Neural cell (in vitro differentiated cells): ENCODE measurements around the gene REG1B. TPM values are rescaled to one million over a fixed set of nuclear protein-coding genes. Genes with fewer than 3 reads are reported as not detected.

Experiments
- H2AFZ ChIP-seq: fragments of 200-600, 300-800 bp; sonication (generic), shearing (Covaris generic); 2 replicates; pipeline ENCODE4 v1.6.0; 2014; ENCODE audit warnings: low read depth, mild to moderate bottlenecking, antibody characterized with exemption, low read length, moderate library complexity
- H3F3A ChIP-seq: fragments of 200-600 bp; shearing (Covaris generic); 2 replicates; pipeline ENCODE4 v1.6.1; 2016; ENCODE audit warnings: mild to moderate bottlenecking, moderate library complexity, mixed read lengths, antibody characterized with exemption, low read length; ENCODE audit not compliant: insufficient read depth, poor library complexity, severe bottlenecking
- H3K27ac ChIP-seq: fragments of 200-600, 300-800 bp; sonication (generic), shearing (Covaris generic); 2 replicates; pipeline ENCODE4 v1.5.1; 2014; ENCODE audit warnings: mild to moderate bottlenecking, low read length, moderate library complexity
- H3K27me3 ChIP-seq: fragments of 300-800, 200-600 bp; sonication (generic), shearing (Covaris generic); 2 replicates; pipeline ENCODE4 v1.6.0; 2014; ENCODE audit warnings: mild to moderate bottlenecking, low read depth, low read length, moderate library complexity; ENCODE audit not compliant: insufficient read depth
- H3K36me3 ChIP-seq: fragments of 300-800, 200-600 bp; sonication (generic), shearing (Covaris generic); 2 replicates; pipeline ENCODE4 v1.5.1; 2014; ENCODE audit warnings: mild to moderate bottlenecking, antibody characterized with exemption, low read length, moderate library complexity; ENCODE audit not compliant: insufficient read depth
- H3K4me2 ChIP-seq: fragments of 300-800, 200-600 bp; sonication (generic), shearing (Covaris generic); 2 replicates; pipeline ENCODE4 v1.6.0; 2014; ENCODE audit warnings: mild to moderate bottlenecking, low read length
- H3K4me3 ChIP-seq: fragments of 300-800, 200-600 bp; sonication (generic), shearing (Covaris generic); 2 replicates; pipeline ENCODE4 v1.5.1; 2014; ENCODE audit warnings: mild to moderate bottlenecking, low read length, moderate library complexity
- H3K79me2 ChIP-seq: fragments of 200-600 bp; shearing (Covaris generic); replicated peaks from 2 replicates; pipeline ENCODE4 v1.6.0; 2014; ENCODE audit warnings: mild to moderate bottlenecking, low read length, moderate library complexity; ENCODE audit not compliant: insufficient read depth
- H3K9ac ChIP-seq: fragments of 300-800, 200-600 bp; sonication (generic), shearing (Covaris generic); 2 replicates; pipeline ENCODE4 v1.6.1; 2016; ENCODE audit warnings: mild to moderate bottlenecking, low read length, mixed read lengths
- H3K9me2 ChIP-seq: fragments of 200-600 bp; shearing (Covaris generic); 2 replicates; pipeline ENCODE4 v1.6.1; 2016; ENCODE audit warnings: mild to moderate bottlenecking, low read length, mixed read lengths; ENCODE audit not compliant: insufficient read depth
- H3K9me3 ChIP-seq: fragments of 200-600, 300-800 bp; sonication (generic), shearing (Covaris generic); 2 replicates; pipeline ENCODE4 v1.6.1; 2016; ENCODE audit warnings: mild to moderate bottlenecking, mixed run types, low read length, moderate library complexity, mixed read lengths
- H4K20me1 ChIP-seq: fragments of 200-600 bp; shearing (Covaris generic); 2 replicates; pipeline ENCODE4 v1.6.1; 2016; ENCODE audit warnings: mild to moderate bottlenecking, mixed run types; ENCODE audit not compliant: insufficient read depth
- EP300 ChIP-seq: fragments of 450-650 bp; conservative IDR thresholded peaks from 2 replicates; pipeline ENCODE4 v1.6.1; 2014; ENCODE audit warnings: antibody characterized with exemption, mild to moderate bottlenecking, moderate library complexity; ENCODE audit not compliant: poor library complexity, severe bottlenecking
- EZH2 ChIP-seq: fragments of 200-600, 300-800 bp; shearing (Covaris generic), sonication (generic); IDR thresholded peaks from 2 replicates; pipeline ENCODE4 v1.6.1; 2014; ENCODE audit warnings: antibody characterized with exemption, low read length, borderline replicate concordance, mild to moderate bottlenecking; ENCODE audit not compliant: insufficient read depth, poor library complexity, severe bottlenecking
- MXI1 ChIP-seq: fragments of 450-650 bp; conservative IDR thresholded peaks from 2 replicates; pipeline ENCODE4 v1.6.1; 2014; ENCODE audit warnings: antibody characterized with exemption, mild to moderate bottlenecking; ENCODE audit not compliant: poor library complexity, severe bottlenecking
- POLR2AphosphoS5 ChIP-seq: IDR thresholded peaks from 2 replicates; pipeline ENCODE4 v1.6.1; 2012
- RAD21 ChIP-seq: fragments of 450-650 bp; conservative IDR thresholded peaks from 2 replicates; pipeline ENCODE4 v1.6.1; 2014; ENCODE audit warnings: antibody characterized with exemption, mild to moderate bottlenecking, moderate library complexity
- SMC3 ChIP-seq: fragments of 450-650 bp; conservative IDR thresholded peaks from 2 replicates; pipeline ENCODE4 v1.6.1; 2014; ENCODE audit warnings: antibody characterized with exemption, mild to moderate bottlenecking, moderate library complexity; ENCODE audit not compliant: poor library complexity
- TAF1 ChIP-seq: IDR thresholded peaks from 2 replicates; pipeline ENCODE4 v1.6.1; 2012; ENCODE audit warnings: low read depth
- polyA plus RNA-seq: library from polyadenylated mRNA; depleted of rRNA; stranded (reverse); fragments of >200 nt; gene quantifications from 2 replicates; pipeline ENCODE4 v1.2.3, GENCODE V29; 2014
- TF ChIP-seq, protein P1 (sequence below): IDR thresholded peaks from 2 replicates; pipeline ENCODE4 v1.6.1; 2012; ENCODE audit warnings: borderline replicate concordance
- TF ChIP-seq, protein P2 (sequence below): fragments of 450-650 bp; IDR thresholded peaks from 2 replicates; pipeline ENCODE4 v1.5.1; 2014; ENCODE audit warnings: antibody characterized with exemption, mild to moderate bottlenecking, moderate library complexity; ENCODE audit not compliant: poor library complexity, severe bottlenecking

REG1B gene
- polyA plus RNA-seq, 1 donor from 2014 or later = not detected

DNA sequence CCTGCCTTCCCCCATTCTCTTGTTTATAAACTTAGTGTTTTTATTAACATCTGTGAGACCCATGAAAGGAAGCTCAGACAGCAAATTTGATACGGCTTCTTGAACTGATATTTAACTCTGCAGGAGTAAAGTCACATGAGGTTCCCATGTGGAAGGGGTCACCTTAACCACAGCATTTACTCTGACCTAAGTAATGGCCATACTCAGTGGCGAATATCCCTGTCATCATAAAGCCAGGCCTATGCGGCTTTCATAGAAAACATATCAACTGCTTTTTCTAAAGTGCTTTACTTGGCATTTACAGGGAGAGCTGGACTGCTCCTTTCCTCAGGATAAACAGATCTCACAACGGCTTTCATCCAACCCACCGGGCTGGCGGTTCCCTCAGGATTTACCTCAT, 41.5 kb upstream of the REG1B start:
- no peaks in the 10 kb centered on the region for H3F3A ChIP-seq

DNA sequence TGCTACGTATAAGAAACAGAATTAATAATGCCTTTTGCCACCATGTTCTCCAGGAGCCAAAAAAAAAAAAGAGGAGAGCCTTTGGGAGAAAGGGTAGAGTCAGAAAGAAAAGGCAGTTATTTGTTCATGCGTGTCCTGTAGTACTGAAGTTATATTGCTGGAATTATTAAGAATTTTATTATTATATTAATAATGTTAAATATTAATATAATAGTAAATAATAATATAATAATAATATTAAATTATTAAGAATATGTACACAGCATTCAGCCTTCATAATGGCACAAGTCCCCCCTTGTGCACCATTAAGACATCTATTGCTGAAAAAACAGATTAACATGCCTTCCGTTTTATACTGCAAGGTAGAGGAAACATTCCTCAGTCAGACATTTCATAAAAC, 40.6 kb upstream of the REG1B start:
- Histone ChIP-seq H2AFZ (no peak overlapping the region), H3K36me3 (no peaks in the 10 kb centered on the region), H3K4me2 (no peak overlapping the region), H4K20me1 (no peaks in the 10 kb centered on the region), H3K4me3 (no peak overlapping the region), H3K9me3 (no peaks in the 10 kb centered on the region), H3K79me2 (no peaks in the 10 kb centered on the region), H3K9ac (no peak overlapping the region), H3F3A (no peaks in the 10 kb centered on the region), H3K27me3 (no peaks in the 10 kb centered on the region), H3K27ac (no peak overlapping the region), H3K9me2 (no peaks in the 10 kb centered on the region)
- TF ChIP-seq RAD21 (no peak), MXI1 (no peak), POLR2AphosphoS5 (no peak), TAF1 (no peak), EP300 (no peak), SMC3 (no peak), EZH2 (no peak)
- TF ChIP-seq, protein P1, sequence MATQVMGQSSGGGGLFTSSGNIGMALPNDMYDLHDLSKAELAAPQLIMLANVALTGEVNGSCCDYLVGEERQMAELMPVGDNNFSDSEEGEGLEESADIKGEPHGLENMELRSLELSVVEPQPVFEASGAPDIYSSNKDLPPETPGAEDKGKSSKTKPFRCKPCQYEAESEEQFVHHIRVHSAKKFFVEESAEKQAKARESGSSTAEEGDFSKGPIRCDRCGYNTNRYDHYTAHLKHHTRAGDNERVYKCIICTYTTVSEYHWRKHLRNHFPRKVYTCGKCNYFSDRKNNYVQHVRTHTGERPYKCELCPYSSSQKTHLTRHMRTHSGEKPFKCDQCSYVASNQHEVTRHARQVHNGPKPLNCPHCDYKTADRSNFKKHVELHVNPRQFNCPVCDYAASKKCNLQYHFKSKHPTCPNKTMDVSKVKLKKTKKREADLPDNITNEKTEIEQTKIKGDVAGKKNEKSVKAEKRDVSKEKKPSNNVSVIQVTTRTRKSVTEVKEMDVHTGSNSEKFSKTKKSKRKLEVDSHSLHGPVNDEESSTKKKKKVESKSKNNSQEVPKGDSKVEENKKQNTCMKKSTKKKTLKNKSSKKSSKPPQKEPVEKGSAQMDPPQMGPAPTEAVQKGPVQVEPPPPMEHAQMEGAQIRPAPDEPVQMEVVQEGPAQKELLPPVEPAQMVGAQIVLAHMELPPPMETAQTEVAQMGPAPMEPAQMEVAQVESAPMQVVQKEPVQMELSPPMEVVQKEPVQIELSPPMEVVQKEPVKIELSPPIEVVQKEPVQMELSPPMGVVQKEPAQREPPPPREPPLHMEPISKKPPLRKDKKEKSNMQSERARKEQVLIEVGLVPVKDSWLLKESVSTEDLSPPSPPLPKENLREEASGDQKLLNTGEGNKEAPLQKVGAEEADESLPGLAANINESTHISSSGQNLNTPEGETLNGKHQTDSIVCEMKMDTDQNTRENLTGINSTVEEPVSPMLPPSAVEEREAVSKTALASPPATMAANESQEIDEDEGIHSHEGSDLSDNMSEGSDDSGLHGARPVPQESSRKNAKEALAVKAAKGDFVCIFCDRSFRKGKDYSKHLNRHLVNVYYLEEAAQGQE = no peak
- TF ChIP-seq, protein P2, sequence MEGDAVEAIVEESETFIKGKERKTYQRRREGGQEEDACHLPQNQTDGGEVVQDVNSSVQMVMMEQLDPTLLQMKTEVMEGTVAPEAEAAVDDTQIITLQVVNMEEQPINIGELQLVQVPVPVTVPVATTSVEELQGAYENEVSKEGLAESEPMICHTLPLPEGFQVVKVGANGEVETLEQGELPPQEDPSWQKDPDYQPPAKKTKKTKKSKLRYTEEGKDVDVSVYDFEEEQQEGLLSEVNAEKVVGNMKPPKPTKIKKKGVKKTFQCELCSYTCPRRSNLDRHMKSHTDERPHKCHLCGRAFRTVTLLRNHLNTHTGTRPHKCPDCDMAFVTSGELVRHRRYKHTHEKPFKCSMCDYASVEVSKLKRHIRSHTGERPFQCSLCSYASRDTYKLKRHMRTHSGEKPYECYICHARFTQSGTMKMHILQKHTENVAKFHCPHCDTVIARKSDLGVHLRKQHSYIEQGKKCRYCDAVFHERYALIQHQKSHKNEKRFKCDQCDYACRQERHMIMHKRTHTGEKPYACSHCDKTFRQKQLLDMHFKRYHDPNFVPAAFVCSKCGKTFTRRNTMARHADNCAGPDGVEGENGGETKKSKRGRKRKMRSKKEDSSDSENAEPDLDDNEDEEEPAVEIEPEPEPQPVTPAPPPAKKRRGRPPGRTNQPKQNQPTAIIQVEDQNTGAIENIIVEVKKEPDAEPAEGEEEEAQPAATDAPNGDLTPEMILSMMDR = no peak

More for the DNA sequence above, 41.5 kb upstream of the REG1B start:
- H3K9me3 ChIP-seq = no peaks in the 10 kb centered on the region
- no peak overlapping the region for H3K9ac ChIP-seq
- no peaks in the 10 kb centered on the region for H3K79me2 ChIP-seq
- no peak overlapping the region for H3K4me2 ChIP-seq
- no peaks in the 10 kb centered on the region for H4K20me1 ChIP-seq
- H3K36me3 ChIP-seq = no peaks in the 10 kb centered on the region
- no peaks in the 10 kb centered on the region for H3K9me2 ChIP-seq
- no peak overlapping the region for H3K27ac ChIP-seq
- no peaks in the 10 kb centered on the region for H3K27me3 ChIP-seq
- H2AFZ ChIP-seq = no peak overlapping the region
- H3K4me3 ChIP-seq = no peak overlapping the region
- TF ChIP-seq TAF1 (no peak), RAD21 (no peak), SMC3 (no peak), EZH2 (no peak), POLR2AphosphoS5 (peak; percentile 92), MXI1 (no peak)
- TF ChIP-seq, protein P2 = no peak
- TF ChIP-seq, protein P1 = no peak
